ENCODE results near the gene RGL1. TPM values are rescaled to one million over a fixed set of nuclear protein-coding genes. Genes with fewer than 3 reads are reported as not detected.

Gene RGL1
- total RNA-seq, 2 experiments from 2014 or later, result 2.0 TPM

DNA sequence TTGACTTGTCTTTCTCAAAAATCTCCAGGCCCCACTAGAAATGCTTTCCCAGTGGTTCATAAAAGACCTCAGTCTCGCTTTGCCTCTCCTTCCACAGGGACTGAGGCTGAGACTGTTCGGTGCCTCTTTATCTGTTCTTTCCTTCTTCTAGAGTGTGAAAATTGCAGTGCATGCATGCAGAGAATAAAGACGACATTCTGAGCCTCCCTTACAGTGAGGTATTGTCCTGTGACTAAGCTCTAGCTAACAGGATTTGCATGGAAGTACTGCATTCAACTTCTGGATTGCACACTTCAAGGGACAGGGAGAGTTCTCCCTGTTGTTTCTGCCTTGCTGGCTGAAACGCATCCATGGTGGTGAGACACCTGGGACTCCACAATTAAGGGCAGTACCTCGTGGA, 163.5 kb downstream of the RGL1 start:
- ChIA-PET CTCF (no interaction called here), POLR2A (no interaction called here)
- intact Hi-C loops (cut with DNase I, micrococcal nuclease), result no loop called here
- Mint-ChIP-seq H3K36me3 (ENCODE audit: low read depth) (no peaks in the 10 kb centered on the region), H3K9me3 (ENCODE audit: low read depth) (no peaks in the 10 kb centered on the region), H3K27me3 (peaks cover 11% of the 10 kb centered on the region), H3K4me1 (no peaks in the 10 kb centered on the region), H3K4me3 (no peak overlapping the region), H3K27ac (no peak overlapping the region)
- ATAC-seq (no peak), DNase-seq (no peak)

DNA sequence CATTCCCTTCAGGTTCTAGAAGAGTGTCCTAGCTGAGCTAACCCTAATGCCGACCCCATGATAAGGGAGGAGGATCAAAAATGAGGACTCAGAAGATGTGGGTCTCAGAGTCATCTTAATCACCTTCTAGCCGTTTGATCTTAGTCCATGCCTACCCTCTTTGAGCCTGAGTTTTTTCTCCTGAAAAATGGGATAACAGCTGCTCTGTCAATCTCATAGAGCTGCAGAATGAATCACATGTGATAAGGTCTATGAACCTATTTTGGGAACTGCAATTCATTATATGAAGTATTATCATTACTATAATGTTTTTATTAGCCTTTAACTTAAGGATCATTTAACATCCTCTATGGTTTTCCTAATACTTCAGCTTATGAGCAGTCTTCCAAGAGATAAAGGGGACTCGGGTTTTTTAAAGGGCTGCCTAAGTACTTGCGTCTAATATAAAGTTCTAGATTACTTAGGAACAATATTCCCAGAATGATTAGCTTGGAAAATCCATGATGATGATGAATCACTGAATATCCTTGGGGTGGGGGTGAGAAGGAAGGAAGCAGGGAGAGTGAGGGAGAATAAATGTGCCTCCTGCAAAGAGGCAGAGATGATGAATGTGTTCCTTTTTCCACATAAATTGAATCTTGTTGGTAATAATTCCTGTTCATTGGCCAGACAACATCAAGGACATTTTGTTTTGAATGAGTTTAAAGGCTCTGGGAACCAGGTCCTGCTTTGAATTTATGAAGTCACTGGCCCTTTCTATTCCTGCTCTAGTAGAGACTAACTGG, 165.8 kb downstream of the RGL1 start:
- Mint-ChIP-seq H3K4me1 (no peaks in the 10 kb centered on the region), H3K27me3 (peaks cover 12% of the 10 kb centered on the region), H3K9me3 (ENCODE audit: low read depth) (no peaks in the 10 kb centered on the region), H3K4me3 (no peak overlapping the region), H3K27ac (no peak overlapping the region), H3K36me3 (ENCODE audit: low read depth) (no peaks in the 10 kb centered on the region)
- intact Hi-C loops (cut with DNase I, micrococcal nuclease), result no loop called here
- ATAC-seq, result no peak
- no peak for DNase-seq
- ChIA-PET POLR2A (no interaction called here), CTCF (no interaction called here)

DNA sequence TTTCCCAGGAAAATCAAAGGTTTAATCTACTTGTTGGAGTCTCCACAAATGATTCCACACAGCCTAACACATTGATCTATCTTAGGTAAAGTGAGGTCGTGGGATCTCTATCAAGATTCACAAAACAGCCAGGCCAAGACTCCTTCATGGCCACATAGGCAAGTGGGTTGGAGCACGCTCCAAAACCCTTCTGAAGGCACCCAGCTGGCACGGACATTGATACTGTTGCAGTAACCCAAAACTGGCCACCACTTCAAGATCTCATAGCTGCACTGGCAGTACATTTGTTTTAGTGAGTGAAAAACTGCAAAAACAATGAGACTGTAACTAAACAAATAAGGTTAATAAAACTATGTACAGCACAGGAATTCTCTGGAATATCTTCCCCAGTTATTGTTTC, 170.7 kb downstream of the RGL1 start:
- intact Hi-C loops (cut with DNase I, micrococcal nuclease), result no loop called here
- ATAC-seq (no peak), DNase-seq (no peak)
- Mint-ChIP-seq H3K4me1 (no peaks in the 10 kb centered on the region), H3K4me3 (no peak overlapping the region), H3K9me3 (ENCODE audit: low read depth) (no peaks in the 10 kb centered on the region), H3K27me3 (peaks cover 6% of the 10 kb centered on the region), H3K27ac (no peak overlapping the region), H3K36me3 (ENCODE audit: low read depth) (no peaks in the 10 kb centered on the region)
- ChIA-PET CTCF (interaction anchor here (0.6 kb wide), 1 partner anchor 848 kb away, joined by 3 read pairs; no protein-coding TSS in a partner anchor), POLR2A (no interaction called here)

DNA sequence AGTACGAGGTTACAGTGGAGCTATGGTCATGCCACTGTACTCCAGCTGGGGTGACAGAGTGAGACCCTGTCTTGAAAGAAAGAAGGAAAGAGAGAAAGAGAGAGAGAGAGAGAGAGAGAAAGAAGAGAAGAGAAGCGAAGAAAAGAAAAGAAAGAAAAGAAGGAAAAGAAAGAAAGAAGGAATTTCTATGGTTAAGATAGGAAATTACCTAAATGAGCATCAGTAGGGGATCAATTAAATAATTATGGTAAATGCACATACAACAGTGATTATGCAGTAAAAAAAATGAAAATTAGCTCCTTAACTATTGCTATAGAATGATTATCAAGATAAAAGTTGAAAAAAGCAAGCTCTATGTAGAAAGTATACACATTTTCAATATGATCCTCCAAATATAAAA, 172.8 kb downstream of the RGL1 start:
- Mint-ChIP-seq H3K4me3 (no peak overlapping the region), H3K27ac (no peak overlapping the region), H3K4me1 (peaks cover 2% of the 10 kb centered on the region), H3K36me3 (ENCODE audit: low read depth) (no peaks in the 10 kb centered on the region), H3K9me3 (ENCODE audit: low read depth) (no peaks in the 10 kb centered on the region), H3K27me3 (peaks cover 4% of the 10 kb centered on the region)
- ChIA-PET CTCF (interaction anchor here (0.6 kb wide), 1 partner anchor 193 kb away, joined by 5 read pairs; no protein-coding TSS in a partner anchor), POLR2A (no interaction called here)
- intact Hi-C loops (cut with DNase I, micrococcal nuclease), result no loop called here
- ATAC-seq, result no peak
- no peak for DNase-seq

Other genes starting within 250 kb of the RGL1 start
- 1 to 10 TPM; 8.7 to 9.0 TPM for gene NCF2, start 214.7 kb upstream of the RGL1 start, total RNA-seq
- gene ARPC5, start 169.3 kb upstream of the RGL1 start, total RNA-seq, result 100 to 1,000 TPM; 115 to 165 TPM
- gene APOBEC4, start 151.8 kb upstream of the RGL1 start, total RNA-seq, result not detected
- gene COLGALT2, start 232.6 kb downstream of the RGL1 start, total RNA-seq, result 1 to 10 TPM; 1.7 to 1.8 TPM
- 10 to 100 TPM; 44.1 to 47.3 TPM for gene TSEN15, start 246.6 kb downstream of the RGL1 start, total RNA-seq